ENCODE measurements around the gene RNASEH2B. TPM values are rescaled to one million over a fixed set of nuclear protein-coding genes. Genes with fewer than 3 reads are reported as not detected.

RNASEH2B gene
- total RNA-seq, 1 donor from 2014 or later: 23.6 TPM

DNA sequence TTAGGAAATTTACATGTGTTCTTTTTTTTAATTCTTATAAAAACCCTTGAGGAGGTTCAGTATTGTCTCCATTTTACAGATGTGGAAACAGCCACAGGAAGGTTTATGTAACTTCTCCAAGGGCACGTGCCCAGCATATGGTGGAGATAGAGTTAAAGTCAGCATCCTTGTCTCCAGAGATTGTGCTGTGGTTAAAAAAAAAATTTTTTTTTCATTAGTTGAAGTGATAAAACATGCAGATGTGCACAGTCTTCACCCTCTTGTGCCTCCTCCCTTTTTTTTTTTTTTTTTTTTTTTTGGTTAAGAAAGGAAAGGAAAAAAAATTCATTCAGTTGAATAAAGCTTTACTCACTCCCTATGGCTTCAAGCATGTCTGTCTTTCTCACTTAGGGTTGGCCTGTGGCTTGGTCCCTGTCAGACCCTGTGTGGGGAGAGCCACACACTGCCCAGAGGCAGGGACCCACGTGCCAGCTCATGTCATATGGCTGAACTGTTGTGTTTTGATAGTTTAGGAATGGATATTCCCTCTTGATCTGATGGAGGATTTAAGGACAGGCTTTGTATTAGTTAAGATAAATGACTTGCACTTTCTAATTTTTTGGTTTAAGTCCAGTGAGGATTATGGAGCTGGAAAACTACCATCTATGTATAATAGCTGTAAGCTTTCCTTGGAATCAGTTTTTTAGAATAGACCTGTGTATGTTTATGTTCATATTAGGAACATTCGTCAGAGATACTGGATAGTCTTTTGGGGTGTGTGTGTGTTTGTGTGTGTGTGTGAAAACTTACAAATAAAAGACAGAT, 19.3 kb downstream of the RNASEH2B start:
- H3K36me3 Mint-ChIP-seq (ENCODE audit: low read depth, unreplicated experiment): peaks cover 7% of the 10 kb centered on the region
- H3K9ac ChIP-seq (ENCODE audit: low read length): no peak overlapping the region
- H3K9me3 Mint-ChIP-seq (ENCODE audit: unreplicated experiment): peaks cover 5% of the 10 kb centered on the region
- H3K27me3 Mint-ChIP-seq (ENCODE audit: low read depth, unreplicated experiment): no peaks in the 10 kb centered on the region
- H3K4me1 ChIP-seq (ENCODE audit: insufficient read depth, low read length): no peaks in the 10 kb centered on the region
- H3K4me3 Mint-ChIP-seq (ENCODE audit: unreplicated experiment): no peak overlapping the region
- H3K79me2 ChIP-seq (ENCODE audit: insufficient read depth, low read length): peaks cover 2% of the 10 kb centered on the region
- no peak overlapping the region for H2AFZ ChIP-seq (ENCODE audit: low read depth, low read length)
- no peak overlapping the region for H3K4me2 ChIP-seq (ENCODE audit: low read length)
- H3K27ac ChIP-seq (ENCODE audit: low read depth, low read length): no peak overlapping the region
- TF ChIP-seq, protein P1, sequence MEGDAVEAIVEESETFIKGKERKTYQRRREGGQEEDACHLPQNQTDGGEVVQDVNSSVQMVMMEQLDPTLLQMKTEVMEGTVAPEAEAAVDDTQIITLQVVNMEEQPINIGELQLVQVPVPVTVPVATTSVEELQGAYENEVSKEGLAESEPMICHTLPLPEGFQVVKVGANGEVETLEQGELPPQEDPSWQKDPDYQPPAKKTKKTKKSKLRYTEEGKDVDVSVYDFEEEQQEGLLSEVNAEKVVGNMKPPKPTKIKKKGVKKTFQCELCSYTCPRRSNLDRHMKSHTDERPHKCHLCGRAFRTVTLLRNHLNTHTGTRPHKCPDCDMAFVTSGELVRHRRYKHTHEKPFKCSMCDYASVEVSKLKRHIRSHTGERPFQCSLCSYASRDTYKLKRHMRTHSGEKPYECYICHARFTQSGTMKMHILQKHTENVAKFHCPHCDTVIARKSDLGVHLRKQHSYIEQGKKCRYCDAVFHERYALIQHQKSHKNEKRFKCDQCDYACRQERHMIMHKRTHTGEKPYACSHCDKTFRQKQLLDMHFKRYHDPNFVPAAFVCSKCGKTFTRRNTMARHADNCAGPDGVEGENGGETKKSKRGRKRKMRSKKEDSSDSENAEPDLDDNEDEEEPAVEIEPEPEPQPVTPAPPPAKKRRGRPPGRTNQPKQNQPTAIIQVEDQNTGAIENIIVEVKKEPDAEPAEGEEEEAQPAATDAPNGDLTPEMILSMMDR (IDR thresholded peaks at IDR 0.05; ENCODE audit: insufficient read depth, low read depth, low read length): no peak
- no peak for TF ChIP-seq EZH2 (IDR thresholded peaks at IDR 0.05; ENCODE audit: insufficient read depth, low read length)
- no peaks in the 10 kb centered on the region for H4K20me1 ChIP-seq (ENCODE audit: insufficient read depth, low read length)
- H3K4me3 ChIP-seq (ENCODE audit: insufficient read depth, low read depth, low read length): no peak overlapping the region
- H3K27ac Mint-ChIP-seq (ENCODE audit: unreplicated experiment): no peak overlapping the region
- no peaks in the 10 kb centered on the region for H3K36me3 ChIP-seq (ENCODE audit: insufficient read depth, low read length)
- DNase-seq (ENCODE audit: low read depth) (no peak), FAIRE-seq (no peak)
- H3K27me3 ChIP-seq (ENCODE audit: insufficient read depth, low read length): no peaks in the 10 kb centered on the region
- H3K4me1 Mint-ChIP-seq (ENCODE audit: low read depth, unreplicated experiment): peaks cover 5% of the 10 kb centered on the region
- H3K9me3 ChIP-seq (ENCODE audit: insufficient read depth, low read depth, low read length): peaks cover 4% of the 10 kb centered on the region

DNA sequence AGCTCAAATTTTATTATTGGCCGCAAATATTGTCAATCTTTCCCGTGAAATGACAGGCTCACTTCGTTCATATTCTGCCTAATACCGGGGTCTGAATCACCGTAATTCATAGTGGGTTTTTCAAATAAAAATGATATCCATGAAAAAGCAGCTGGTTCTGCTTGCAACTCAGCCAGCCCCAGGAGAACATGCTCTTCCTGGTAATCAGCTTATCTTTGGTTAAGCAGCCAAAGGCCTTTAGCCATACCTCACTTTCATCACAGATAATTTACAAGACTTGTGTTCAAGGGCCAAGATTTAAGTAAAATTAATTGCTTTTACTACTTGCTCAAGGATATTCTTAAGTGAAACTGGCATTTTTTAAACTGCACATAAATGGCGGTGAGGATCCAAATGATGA, 22.5 kb downstream of the RNASEH2B start:
- Mint-ChIP-seq H3K4me1 (ENCODE audit: low read depth, unreplicated experiment) (peaks cover 2% of the 10 kb centered on the region), H3K4me3 (ENCODE audit: unreplicated experiment) (no peak overlapping the region), H3K27ac (ENCODE audit: unreplicated experiment) (no peak overlapping the region), H3K36me3 (ENCODE audit: low read depth, unreplicated experiment) (peaks cover 30% of the 10 kb centered on the region), H3K27me3 (ENCODE audit: low read depth, unreplicated experiment) (no peaks in the 10 kb centered on the region), H3K9me3 (ENCODE audit: unreplicated experiment) (peaks cover 2% of the 10 kb centered on the region)
- peaks cover 7% of the 10 kb centered on the region for H3K36me3 ChIP-seq (ENCODE audit: insufficient read depth, low read length)
- no peak overlapping the region for H2AFZ ChIP-seq (ENCODE audit: low read depth, low read length)
- no peak overlapping the region for H3K4me2 ChIP-seq (ENCODE audit: low read length)
- DNase-seq (ENCODE audit: low read depth): no peak
- H3K4me1 ChIP-seq (ENCODE audit: insufficient read depth, low read length): no peaks in the 10 kb centered on the region
- H3K9ac ChIP-seq (ENCODE audit: low read length): no peak overlapping the region
- H3K9me3 ChIP-seq (ENCODE audit: insufficient read depth, low read depth, low read length): no peaks in the 10 kb centered on the region
- TF ChIP-seq, protein P1 (IDR thresholded peaks at IDR 0.05; ENCODE audit: insufficient read depth, low read depth, low read length): no peak
- no peak for TF ChIP-seq EZH2 (IDR thresholded peaks at IDR 0.05; ENCODE audit: insufficient read depth, low read length)
- no peaks in the 10 kb centered on the region for H3K27me3 ChIP-seq (ENCODE audit: insufficient read depth, low read length)
- H3K27ac ChIP-seq (ENCODE audit: low read depth, low read length): no peak overlapping the region
- no peak overlapping the region for H3K4me3 ChIP-seq (ENCODE audit: insufficient read depth, low read depth, low read length)
- H4K20me1 ChIP-seq (ENCODE audit: insufficient read depth, low read length): no peaks in the 10 kb centered on the region
- no peaks in the 10 kb centered on the region for H3K79me2 ChIP-seq (ENCODE audit: insufficient read depth, low read length)
- no peak for FAIRE-seq
